K562 (cell line): ENCODE data around the gene TMEM141. TPM values are rescaled to one million over a fixed set of nuclear protein-coding genes. Genes with fewer than 3 reads are reported as not detected.
A peak's percentile ranks its signal among the peaks of the same experiment; 100 is the strongest.

ENCODE experiments used
- ARNT ChIP-seq, 2 experiments: fragments of 450-650 bp; IDR thresholded peaks; 2 replicates each; pipeline ENCODE4 v1.6.1; 2016; ENCODE audit warnings: mild to moderate bottlenecking in 1 of 2
- CHD1 ChIP-seq: fragments of 200-600 bp; sonication (generic); IDR thresholded peaks from one replicate; pipeline ENCODE4 v1.6.1; 2012; ENCODE audit warnings: mild to moderate bottlenecking, moderate library complexity, low read length, inconsistent platforms
- DACH1 ChIP-seq: fragments of 450-650 bp; IDR thresholded peaks from 2 replicates; pipeline ENCODE4 v1.6.1; 2018; ENCODE audit not compliant: partially characterized antibody
- DLX4 ChIP-seq: fragments of 250-450 bp; sonication (Bioruptor Pico); IDR thresholded peaks from 2 replicates; pipeline ENCODE4 v1.6.1; 2021; ENCODE audit warnings: mild to moderate bottlenecking
- E2F5 ChIP-seq: sonication (generic); formaldehyde crosslinking; IDR thresholded peaks from 2 replicates; pipeline ENCODE4 v1.8.0; 2022; ENCODE audit warnings: mild to moderate bottlenecking, missing genetic modification reagents
- E2F8 ChIP-seq: fragments of 450-650 bp; IDR thresholded peaks from 2 replicates; pipeline ENCODE4 v1.7.1; 2018; ENCODE audit warnings: mild to moderate bottlenecking, low read depth; ENCODE audit not compliant: partially characterized antibody
- FOS ChIP-seq: IDR thresholded peaks from 3 replicates; pipeline ENCODE4 v1.6.1; 2011; ENCODE audit not compliant: insufficient read length; ENCODE audit errors: extremely low read depth
- FOSL1 ChIP-seq: fragments of 200-800 bp; sonication (Bioruptor generic); conservative IDR thresholded peaks from 2 replicates; pipeline ENCODE4 v1.6.1; 2016; ENCODE audit warnings: missing genetic modification characterization, missing compliant biosample characterization
- FOXK2 ChIP-seq, 2 experiments: fragments of 450-650 bp; IDR thresholded peaks in 1 of 2; conservative IDR thresholded peaks in 1 of 2; 2 replicates each; pipeline ENCODE4 v1.6.1; 2016; ENCODE audit warnings: low read depth in 2 of 2, mild to moderate bottlenecking in 1 of 2
- GABPB1 ChIP-seq: sonication (generic); formaldehyde crosslinking; IDR thresholded peaks from 2 replicates; pipeline ENCODE4 v1.8.0; 2022; ENCODE audit warnings: mild to moderate bottlenecking, missing genetic modification reagents
- GABPB2 ChIP-seq: fragments of 250-450 bp; sonication (Bioruptor Pico); conservative IDR thresholded peaks from 2 replicates; pipeline ENCODE4 v1.5.1; 2021; ENCODE audit warnings: mild to moderate bottlenecking
- HDAC2 ChIP-seq: fragments of 450-650 bp; IDR thresholded peaks from 2 replicates; pipeline ENCODE4 v1.6.1; 2016; ENCODE audit warnings: mild to moderate bottlenecking
- HNRNPLL ChIP-seq: fragments of 200-400 bp; formaldehyde crosslinking; IDR thresholded peaks from 2 replicates; pipeline ENCODE4 v1.6.1; 2017; ENCODE audit warnings: low read length, low read depth, mild to moderate bottlenecking; ENCODE audit not compliant: poor library complexity, severe bottlenecking
- KLF16 ChIP-seq: IDR thresholded peaks from 2 replicates; pipeline ENCODE4 v1.6.1; 2016; ENCODE audit warnings: antibody characterized with exemption
- MED1 ChIP-seq: sonication (generic); formaldehyde crosslinking; IDR thresholded peaks from 2 replicates; pipeline ENCODE4 v1.8.1; 2023; ENCODE audit warnings: missing genetic modification reagents, borderline replicate concordance
- NR4A1 ChIP-seq, 2 experiments: fragments of 250-450 bp in 1 of 2; fragments of 450-650 bp in 1 of 2; sonication (Bioruptor Pico) in 1 of 2; IDR thresholded peaks; 2 replicates each; pipeline versions ENCODE4 v1.4.0 to v1.6.1; 2016 to 2020; ENCODE audit warnings: mild to moderate bottlenecking in 2 of 2, missing compliant biosample characterization in 1 of 2, missing genetic modification characterization in 1 of 2, moderate library complexity in 1 of 2
- PHF21A ChIP-seq: fragments of 450-650 bp; IDR thresholded peaks from 2 replicates; pipeline ENCODE4 v1.6.1; 2017; ENCODE audit warnings: low read depth, borderline replicate concordance
- TCFL5 ChIP-seq: fragments of 250-450 bp; sonication (Bioruptor Pico); conservative IDR thresholded peaks from 2 replicates; pipeline ENCODE4 v1.6.1; 2021; ENCODE audit warnings: mild to moderate bottlenecking, moderate library complexity, matching md5 sums
- TEAD1 ChIP-seq, 2 experiments: fragments of 450-650 bp in 1 of 2; sonication (generic) in 1 of 2; formaldehyde crosslinking; IDR thresholded peaks; 2 replicates each; pipeline versions ENCODE4 v1.4.0 to v1.8.0; 2020 to 2022; ENCODE audit warnings: mild to moderate bottlenecking in 2 of 2, missing genetic modification reagents in 1 of 2
- ZNF121 ChIP-seq: sonication (generic); formaldehyde crosslinking; conservative IDR thresholded peaks from 2 replicates; pipeline ENCODE4 v1.8.0; 2022; ENCODE audit warnings: missing genetic modification reagents
- ZNF347 ChIP-seq: fragments of 450-650 bp; formaldehyde crosslinking; IDR thresholded peaks from 2 replicates; pipeline ENCODE4 v1.4.0; 2020; ENCODE audit warnings: low read depth, mild to moderate bottlenecking, moderate library complexity
- polyA plus RNA-seq, 8 experiments: library from polyadenylated mRNA; depleted of rRNA in 4 of 8; stranded (reverse) in 5 of 8; unstranded in 3 of 8; fragments of >200 nt; fragmentation: Nextera tagmentation in 2 of 8; fragmentation: Illumina TruSeq in 1 of 8; extraction: Ambion mirVana in 2 of 8; extraction: Trizol in 1 of 8; gene quantifications; 2 replicates each; pipeline versions ENCODE4 v1.2.1 to v1.2.3, GENCODE V29; 2011 to 2014; ENCODE audit warnings: inconsistent platforms in 1 of 8, missing spikeins in 1 of 8
- total RNA-seq, 7 experiments: library from RNA; depleted of rRNA in 6 of 7; stranded (reverse); fragments of >200 nt in 6 of 7; fragmentation: Illumina TruSeq in 2 of 7; extraction: Trizol in 2 of 7; gene quantifications; 2 replicates each; pipeline versions ENCODE4 v1.2.1 to v1.2.3, GENCODE V29; 2011 to 2021; ENCODE audit warnings: low replicate concordance in 1 of 7

TMEM141 gene
- total and polyA plus RNA-seq, 9 of the 15 experiments (the other 6 are each of a cell fraction or from before 2014, with no cell fraction given): 21.5 to 123 (median 74.8) TPM

GRCh38 chr9:136787690-136788400 is 3.3 kb upstream of the TMEM141 start (continued):
- TF ChIP-seq GABPB2 (CRISPR knock-in tag): no peak
- TF ChIP-seq MED1: no peak
- TF ChIP-seq ZNF347 (CRISPR knock-in tag): no peak
- no peak for TF ChIP-seq TCFL5 (CRISPR knock-in tag)
- TF ChIP-seq HNRNPLL: peak; percentile 66
- no peak for TF ChIP-seq CHD1
- 0 out of 2 replicates have a peak, but pooled peaks have one; percentile 29 for TF ChIP-seq E2F5 (CRISPR knock-in tag)
- no peak for TF ChIP-seq FOS
- 0 out of 2 replicates have a peak, but pooled peaks have one; percentile 40 for TF ChIP-seq KLF16
- TF ChIP-seq E2F8: peak; percentile 52
- TF ChIP-seq FOXK2 (conservative IDR thresholded peaks at IDR 0.05 in 1 of 2, IDR thresholded peaks at IDR 0.05 in 1 of 2; ENCODE audit: low read depth in 2 of 2): 0 out of 4 replicates have a peak, but pooled peaks have one; percentile 13 to 49
- TF ChIP-seq HDAC2: peak; percentile 70
- TF ChIP-seq ZNF121: no peak
- TF ChIP-seq DLX4 (CRISPR knock-in tag): no peak
- TF ChIP-seq NR4A1 (CRISPR knock-in tag; IDR thresholded peaks at IDR 0.05): no peak
- no peak for TF ChIP-seq NR4A1 (tag; IDR thresholded peaks at IDR 0.05)
- no peak for TF ChIP-seq ARNT (IDR thresholded peaks at IDR 0.05)
- peak; percentile 29 for TF ChIP-seq DACH1
- no peak for TF ChIP-seq GABPB1 (CRISPR knock-in tag)
- no peak for TF ChIP-seq PHF21A
- TF ChIP-seq FOSL1 (tag): no peak; the same call in 1 of the 2 replicates
- TF ChIP-seq TEAD1 (CRISPR knock-in tag; IDR thresholded peaks at IDR 0.05): peak in 1 of 2 experiments; percentile 31; a peak in 1 of 4 replicates
